OCI-LY7 (cell line): ENCODE results near the gene MMADHC.

Experiments used
- CTCF ChIP-seq: fragments of 200-600 bp; sonication (generic); conservative IDR thresholded peaks from 2 replicates; pipeline ENCODE4 v1.5.1; 2014; ENCODE audit warnings: mild to moderate bottlenecking, antibody characterized with exemption, low read length, moderate library complexity, mixed read lengths
- EZH2phosphoT487 ChIP-seq: fragments of 200-600 bp; sonication (generic); IDR thresholded peaks from 2 replicates; pipeline ENCODE4 v1.6.1; 2018; ENCODE audit warnings: low read depth, borderline replicate concordance, mild to moderate bottlenecking, mixed run types, antibody characterized with exemption, low read length, moderate library complexity, mixed read lengths

- TF ChIP-seq CTCF (no peak), EZH2phosphoT487 (no peak)
Measured at GRCh38 chr2:149587950-149588487, 444 bp upstream of the MMADHC start.
